Naive thymus-derived CD4-positive, alpha-beta T cell (primary cell): Measurements from ENCODE around the gene SPATA3. TPM values are rescaled to one million over a fixed set of nuclear protein-coding genes. Genes with fewer than 3 reads are reported as not detected.

Experiments used
- ATAC-seq: fragments of 150-1000 bp; cut with Tn5 transposase; 2 replicates; pipeline ENCODE4 v1.10.0; 2021; ENCODE audit warnings: mild to moderate bottlenecking, moderate library complexity
- CTCF ChIA-PET: fragments of 350-600 bp; sonication (Branson Sonifier 250); formaldehyde crosslinking; loops from one replicate; lab custom pipeline; 2021; ENCODE audit warnings: antibody characterized with exemption; lab: Charles Lee
- POLR2A ChIA-PET: fragments of 350-600 bp; sonication (Branson Sonifier 250); formaldehyde crosslinking; loops from one replicate; lab custom pipeline; 2021; ENCODE audit warnings: antibody characterized with exemption, inconsistent platforms; lab: Charles Lee
- DNase-seq, 9 donors: peaks; one replicate each; pipeline versions ENCODE4 v3.0.0 to v3.0.0-alpha.2; 2020 to 2022; ENCODE audit warnings: mixed read lengths in 1 of 9
- H3K27ac ChIP-seq: one replicate; pipeline ENCODE4 v1.7.0; 2013; ENCODE audit warnings: mild to moderate bottlenecking, low read depth, low read length, moderate library complexity
- H3K27me3 ChIP-seq, 2 donors: one replicate each; pipeline ENCODE4 v1.7.0; 2013; ENCODE audit warnings: low read length in 2 of 2, mild to moderate bottlenecking in 2 of 2, moderate library complexity in 2 of 2; ENCODE audit not compliant: control insufficient read depth in 2 of 2, insufficient read depth in 2 of 2
- H3K36me3 ChIP-seq, 3 experiments: 1 replicate in 2 of 3; 2 replicates in 1 of 3; pipeline ENCODE4 v1.7.0; 2013; ENCODE audit warnings: low read length in 3 of 3, mild to moderate bottlenecking in 3 of 3, moderate library complexity in 1 of 3; ENCODE audit not compliant: insufficient read depth in 3 of 3, control insufficient read depth in 2 of 3
- H3K4me1 ChIP-seq, 2 donors: one replicate each; pipeline ENCODE4 v1.7.0; 2013; ENCODE audit warnings: low read length in 2 of 2, mild to moderate bottlenecking in 2 of 2, moderate library complexity in 1 of 2; ENCODE audit not compliant: control insufficient read depth in 2 of 2, insufficient read depth in 2 of 2
- H3K4me3 ChIP-seq: 2 replicates; pipeline ENCODE4 v1.7.0; 2013; ENCODE audit warnings: mild to moderate bottlenecking, low read length
- H3K9me3 ChIP-seq, 3 experiments: 1 replicate in 2 of 3; 2 replicates in 1 of 3; pipeline ENCODE4 v1.7.0; 2013; ENCODE audit warnings: low read length in 3 of 3; ENCODE audit not compliant: control insufficient read depth in 2 of 3
- H3K27ac Mint-ChIP-seq, 9 donors: one replicate each; pipeline ENCODE4 v1.8.0; 2020 to 2022; ENCODE audit warnings: mixed read lengths in 9 of 9, mild to moderate bottlenecking in 8 of 9, moderate library complexity in 5 of 9, inconsistent platforms in 2 of 9
- H3K27me3 Mint-ChIP-seq, 5 donors: one replicate each; pipeline ENCODE4 v1.8.0; 2021 to 2022; ENCODE audit warnings: mixed read lengths in 5 of 5, mild to moderate bottlenecking in 1 of 5
- H3K36me3 Mint-ChIP-seq, 5 donors: one replicate each; pipeline ENCODE4 v1.8.0; 2020 to 2022; ENCODE audit warnings: mixed read lengths in 5 of 5, mild to moderate bottlenecking in 3 of 5, inconsistent platforms in 1 of 5
- H3K4me1 Mint-ChIP-seq, 7 donors: one replicate each; pipeline ENCODE4 v1.8.0; 2020 to 2022; ENCODE audit warnings: mixed read lengths in 7 of 7, mild to moderate bottlenecking in 3 of 7, inconsistent platforms in 1 of 7
- H3K4me3 Mint-ChIP-seq, 10 donors: one replicate each; pipeline ENCODE4 v1.8.0; 2020 to 2022; ENCODE audit warnings: mild to moderate bottlenecking in 10 of 10, mixed read lengths in 10 of 10, moderate library complexity in 6 of 10, inconsistent platforms in 2 of 10
- H3K9me3 Mint-ChIP-seq, 11 donors: one replicate each; pipeline ENCODE4 v1.8.0; 2020 to 2022; ENCODE audit warnings: mixed read lengths in 11 of 11, mild to moderate bottlenecking in 4 of 11, inconsistent platforms in 1 of 11, moderate library complexity in 1 of 11
- intact Hi-C, 2 donors: fragments of 100-400 bp; cut with micrococcal nuclease; formaldehyde crosslinking; loops; one replicate each; pipeline ENCODE4 v1.15.1; 2023
- polyA plus RNA-seq, 2 donors: library from polyadenylated mRNA; unstranded; fragments of 300-500 nt; fragmentation: Illumina TruSeq; gene quantifications; one replicate each; pipeline ENCODE4 v1.2.3, GENCODE V29; 2021
- total RNA-seq, 6 experiments: library from RNA in 5 of 6; stranded (reverse) in 5 of 6; gene quantifications; 1 replicate in 5 of 6; 2 replicates in 1 of 6; pipeline ENCODE4 v1.2.3 and lab custom pipeline; 2021 to 2026

The SPATA3 gene
- total and polyA plus RNA-seq, 7 experiments from 2014 or later: not detected

DNA sequence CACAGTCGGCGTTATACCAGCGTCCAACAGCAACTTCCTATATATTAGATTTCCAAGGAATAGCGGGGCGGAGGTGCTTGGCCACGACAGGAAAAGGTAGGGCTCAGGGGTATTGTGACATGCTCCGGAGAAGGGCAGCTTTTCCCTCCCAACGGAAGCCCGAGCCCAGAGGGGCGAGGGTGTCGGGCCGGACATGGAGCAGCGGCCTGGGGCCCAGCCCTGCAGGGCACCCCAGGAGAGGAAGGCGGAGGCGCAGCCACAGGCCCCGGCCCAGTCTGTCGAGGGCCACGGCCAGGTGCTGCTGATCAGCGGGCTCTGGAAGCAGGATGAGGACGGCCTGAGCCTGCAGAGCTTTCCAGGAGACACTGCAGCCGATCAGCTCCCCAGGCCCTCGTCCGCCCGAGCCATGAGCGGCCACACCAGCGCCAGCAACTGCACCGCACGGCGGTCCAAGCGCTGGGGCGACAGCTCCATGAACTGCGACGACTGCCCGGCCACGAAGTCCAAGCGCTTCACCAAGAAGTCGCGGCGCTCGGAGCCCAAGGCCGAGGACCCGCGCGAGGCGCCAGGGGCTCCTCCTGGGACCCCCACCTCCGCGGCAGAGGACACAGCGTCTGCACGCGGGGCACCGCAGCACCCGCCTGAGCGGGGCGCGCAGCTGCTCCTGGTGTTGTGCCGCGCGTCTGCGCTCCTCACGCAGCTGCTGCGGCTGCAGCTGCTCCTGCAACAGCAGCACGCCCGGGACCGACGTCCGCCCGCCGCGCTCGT lies 5.6 kb upstream of the SPATA3 start:
- peaks cover 0 to 13% (median 0%) of the 10 kb centered on the region in 7 donors for H3K4me1 Mint-ChIP-seq
- peaks cover 4 to 5% of the 10 kb centered on the region in 2 donors for H3K4me1 ChIP-seq
- H3K4me3 Mint-ChIP-seq: no peak overlapping the region
- no peaks in the 10 kb centered on the region for H3K36me3 Mint-ChIP-seq
- H3K27me3 Mint-ChIP-seq: peaks cover 10 to 48% (median 32%) of the 10 kb centered on the region in 5 donors
- no peak overlapping the region for H3K27ac ChIP-seq
- no peak overlapping the region for H3K27ac Mint-ChIP-seq
- ChIA-PET CTCF (no interaction called here), POLR2A (no interaction called here)
- no peak overlapping the region for H3K4me3 ChIP-seq
- intact Hi-C loops: no loop called here
- no peaks in the 10 kb centered on the region for H3K36me3 ChIP-seq
- no peak for ATAC-seq
- no peaks in the 10 kb centered on the region for H3K9me3 Mint-ChIP-seq
- H3K27me3 ChIP-seq: no peaks in the 10 kb centered on the region
- no peak for DNase-seq
- H3K9me3 ChIP-seq: no peaks in the 10 kb centered on the region

- POLR2A ChIA-PET: no interaction called here
- no peak for ATAC-seq
- H3K4me3 Mint-ChIP-seq: no peak overlapping the region
- no peaks in the 10 kb centered on the region for H3K36me3 Mint-ChIP-seq
- H3K27me3 Mint-ChIP-seq: peaks cover 10 to 47% (median 35%) of the 10 kb centered on the region in 5 donors
- no peak overlapping the region for H3K4me3 ChIP-seq
- H3K27ac Mint-ChIP-seq: no peak overlapping the region
- no peaks in the 10 kb centered on the region for H3K36me3 ChIP-seq
- H3K9me3 ChIP-seq: no peaks in the 10 kb centered on the region
- H3K4me1 ChIP-seq: peaks cover 4% of the 10 kb centered on the region in 2 donors
- H3K4me1 Mint-ChIP-seq: peaks cover 0 to 8% (median 0%) of the 10 kb centered on the region in 7 donors
- CTCF ChIA-PET: no interaction called here
- H3K27me3 ChIP-seq: no peaks in the 10 kb centered on the region
- no peak overlapping the region for H3K27ac ChIP-seq
- intact Hi-C loops: no loop called here
- no peak for DNase-seq
- H3K9me3 Mint-ChIP-seq: no peaks in the 10 kb centered on the region
Measured at GRCh38 chr2:230990899-230991150, 5.1 kb upstream of the SPATA3 start.

DNA sequence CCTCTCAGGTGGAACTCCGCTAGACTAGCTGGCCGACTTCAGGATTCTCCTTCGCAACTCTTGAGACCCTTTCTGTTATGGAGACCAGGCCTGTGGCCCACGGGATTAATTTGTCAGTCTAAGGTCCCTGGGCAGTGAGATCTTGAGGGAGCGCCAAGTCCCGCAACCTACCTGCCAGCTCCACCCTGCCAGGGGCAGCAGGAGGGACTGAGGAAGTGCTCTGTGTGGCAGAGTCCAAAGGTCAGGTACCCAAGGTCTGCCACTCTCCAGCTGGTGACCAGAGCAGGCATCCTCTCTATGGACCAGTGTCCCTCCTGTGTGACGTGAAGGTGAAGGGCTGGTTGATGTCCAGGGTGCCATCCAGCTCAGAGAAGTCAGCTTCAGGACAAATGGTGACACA lies 4.3 kb upstream of the SPATA3 start:
- Mint-ChIP-seq H3K4me3 (no peak overlapping the region), H3K27ac (no peak overlapping the region), H3K36me3 (no peaks in the 10 kb centered on the region), H3K27me3 (peaks cover 15 to 46% (median 35%) of the 10 kb centered on the region in 5 donors), H3K9me3 (peaks cover 0 to under 1% (median 0%) of the 10 kb centered on the region in 11 donors), H3K4me1 (peaks cover 0 to 8% (median 0%) of the 10 kb centered on the region in 7 donors)
- intact Hi-C loops: no loop called here
- DNase-seq: no peak
- ChIA-PET CTCF (no interaction called here), POLR2A (no interaction called here)
- Histone ChIP-seq H3K4me1 (peaks cover 4% of the 10 kb centered on the region in 2 donors), H3K36me3 (no peaks in the 10 kb centered on the region), H3K27ac (no peak overlapping the region), H3K9me3 (no peaks in the 10 kb centered on the region), H3K4me3 (no peak overlapping the region), H3K27me3 (no peaks in the 10 kb centered on the region)
- no peak for ATAC-seq

GRCh38 chr2:230996661-230997060 lies 740 bp downstream of the SPATA3 start:
- Histone ChIP-seq H3K4me1 (no peaks in the 10 kb centered on the region), H3K36me3 (no peaks in the 10 kb centered on the region), H3K27me3 (no peaks in the 10 kb centered on the region), H3K9me3 (no peaks in the 10 kb centered on the region), H3K4me3 (no peak overlapping the region), H3K27ac (no peak overlapping the region)
- H3K4me1 Mint-ChIP-seq: peaks cover 0 to 3% (median 0%) of the 10 kb centered on the region in 7 donors
- ATAC-seq: no peak
- DNase-seq: no peak
- POLR2A ChIA-PET: no interaction called here
- H3K9me3 Mint-ChIP-seq: peaks cover 0 to 14% (median 3%) of the 10 kb centered on the region in 11 donors
- H3K36me3 Mint-ChIP-seq: peaks cover 0 to 12% (median 0%) of the 10 kb centered on the region in 5 donors
- H3K27me3 Mint-ChIP-seq: peaks cover 45 to 72% (median 54%) of the 10 kb centered on the region in 5 donors
- H3K4me3 Mint-ChIP-seq: no peak overlapping the region
- intact Hi-C loops: no loop called here
- H3K27ac Mint-ChIP-seq: no peak overlapping the region
- CTCF ChIA-PET: interaction anchor here (0.5 kb wide), 1 partner anchor 17 kb away, joined by 3 read pairs; no protein-coding TSS in a partner anchor

DNA sequence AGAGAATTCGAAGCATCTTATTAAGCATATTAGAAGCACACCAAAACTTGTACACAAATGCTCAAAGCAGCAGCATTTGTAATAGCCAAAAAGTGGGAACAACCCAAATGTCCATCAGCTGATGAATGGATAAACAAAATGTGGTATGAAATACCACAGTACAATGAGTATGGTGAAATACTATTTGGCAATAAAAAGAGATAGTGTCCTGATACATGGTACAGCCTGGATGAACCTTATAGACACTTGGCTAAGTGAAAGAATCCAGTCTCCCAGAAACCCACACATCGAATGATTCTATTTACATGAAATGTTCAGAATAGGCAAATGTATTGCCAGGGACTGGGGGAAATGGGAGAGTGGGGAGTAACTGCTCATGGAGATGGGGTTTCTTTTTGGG lies 3.0 kb downstream of the SPATA3 start:
- intact Hi-C loops: no loop called here
- Histone ChIP-seq H3K27me3 (no peaks in the 10 kb centered on the region), H3K4me1 (no peaks in the 10 kb centered on the region), H3K9me3 (no peaks in the 10 kb centered on the region), H3K4me3 (no peak overlapping the region), H3K27ac (no peak overlapping the region), H3K36me3 (no peaks in the 10 kb centered on the region)
- ATAC-seq (no peak), DNase-seq (no peak)
- H3K9me3 Mint-ChIP-seq: peaks cover 0 to 14% (median 3%) of the 10 kb centered on the region in 11 donors
- H3K27ac Mint-ChIP-seq: no peak overlapping the region
- H3K36me3 Mint-ChIP-seq: peaks cover 0 to 15% (median 0%) of the 10 kb centered on the region in 5 donors
- peaks cover 35 to 69% (median 54%) of the 10 kb centered on the region in 5 donors for H3K27me3 Mint-ChIP-seq
- H3K4me1 Mint-ChIP-seq: peaks cover 0 to 3% (median 0%) of the 10 kb centered on the region in 7 donors
- ChIA-PET CTCF (interaction anchor here (0.6 kb wide), 1 partner anchor 266 kb away, joined by 3 read pairs; no protein-coding TSS in a partner anchor), POLR2A (no interaction called here)
- no peak overlapping the region for H3K4me3 Mint-ChIP-seq

- no peak for ATAC-seq
- peaks cover 0 to 14% (median 3%) of the 10 kb centered on the region in 11 donors for H3K9me3 Mint-ChIP-seq
- H3K9me3 ChIP-seq: no peaks in the 10 kb centered on the region
- H3K27ac ChIP-seq: no peak overlapping the region
- peaks cover 34 to 65% (median 50%) of the 10 kb centered on the region in 5 donors for H3K27me3 Mint-ChIP-seq
- no peaks in the 10 kb centered on the region for H3K4me1 ChIP-seq
- H3K36me3 Mint-ChIP-seq: peaks cover 0 to 15% (median 0%) of the 10 kb centered on the region in 5 donors
- ChIA-PET CTCF (no interaction called here), POLR2A (no interaction called here)
- no peaks in the 10 kb centered on the region for H3K27me3 ChIP-seq
- H3K4me3 Mint-ChIP-seq: no peak overlapping the region
- no peak overlapping the region for H3K27ac Mint-ChIP-seq
- no peak for DNase-seq
- H3K4me3 ChIP-seq: no peak overlapping the region
- peaks cover 0 to 3% (median 0%) of the 10 kb centered on the region in 7 donors for H3K4me1 Mint-ChIP-seq
- intact Hi-C loops: no loop called here
- H3K36me3 ChIP-seq: no peaks in the 10 kb centered on the region
Measured at GRCh38 chr2:230999477-230999876, 3.6 kb downstream of the SPATA3 start.
